Liver (tissue), 9 donors: ENCODE data around the gene CFAP299. TPM values are rescaled to one million over a fixed set of nuclear protein-coding genes. Genes with fewer than 3 reads are reported as not detected.

Source experiments
- DNase-seq: peaks from one replicate; pipeline ENCODE4 v3.0.0-alpha.2; 2017; ENCODE audit warnings: low spot score
- H3K27ac ChIP-seq, 2 donors: one replicate each; pipeline ENCODE4 v1.7.0; 2013; ENCODE audit warnings: inconsistent platforms in 2 of 2, low read length in 2 of 2, control low read depth in 1 of 2, low read depth in 1 of 2, mild to moderate bottlenecking in 1 of 2
- H3K27me3 ChIP-seq, 4 donors: one replicate each; pipeline versions ENCODE4 v1.6.1 to v1.7.0; 2013; ENCODE audit warnings: low read length in 3 of 4, inconsistent platforms in 1 of 4, mild to moderate bottlenecking in 1 of 4, moderate library complexity in 1 of 4; ENCODE audit not compliant: control insufficient read depth in 4 of 4, insufficient read depth in 4 of 4
- H3K36me3 ChIP-seq, 4 donors: one replicate each; pipeline versions ENCODE4 v1.6.1 to v1.7.0; 2013; ENCODE audit warnings: low read length in 3 of 4, mild to moderate bottlenecking in 3 of 4, low read depth in 1 of 4, moderate library complexity in 1 of 4; ENCODE audit not compliant: control insufficient read depth in 4 of 4, insufficient read depth in 3 of 4
- H3K4me1 ChIP-seq, 4 donors: one replicate each; pipeline versions ENCODE4 v1.6.1 to v1.7.0; 2013; ENCODE audit warnings: low read length in 3 of 4, mild to moderate bottlenecking in 3 of 4, moderate library complexity in 1 of 4; ENCODE audit not compliant: control insufficient read depth in 4 of 4, insufficient read depth in 4 of 4
- H3K4me3 ChIP-seq, 3 donors: one replicate each; pipeline versions ENCODE4 v1.6.1 to v1.7.0; 2013; ENCODE audit warnings: low read length in 3 of 3, control low read depth in 1 of 3, low read depth in 1 of 3, mild to moderate bottlenecking in 1 of 3
- H3K9ac ChIP-seq, 2 donors: one replicate each; pipeline ENCODE4 v1.7.0; 2013; ENCODE audit warnings: low read length in 2 of 2, mild to moderate bottlenecking in 2 of 2, moderate library complexity in 2 of 2, control low read depth in 1 of 2, low read depth in 1 of 2
- H3K9me3 ChIP-seq, 4 donors: one replicate each; pipeline versions ENCODE4 v1.6.1 to v1.7.0; 2013; ENCODE audit warnings: low read length in 3 of 4; ENCODE audit not compliant: control insufficient read depth in 4 of 4
- ATF3 ChIP-seq: IDR thresholded peaks from 2 replicates; pipeline ENCODE4 v1.6.1; 2016; ENCODE audit warnings: antibody characterized with exemption
- FOXA2 ChIP-seq: IDR thresholded peaks from 2 replicates; pipeline ENCODE4 v1.6.1; 2016; ENCODE audit warnings: antibody characterized with exemption
- GABPA ChIP-seq, 2 donors: IDR thresholded peaks in 1 of 2; conservative IDR thresholded peaks in 1 of 2; 2 replicates each; pipeline ENCODE4 v1.6.1; 2016; ENCODE audit warnings: antibody characterized with exemption in 2 of 2, mild to moderate bottlenecking in 1 of 2, moderate library complexity in 1 of 2
- HNF4G ChIP-seq: IDR thresholded peaks from 2 replicates; pipeline ENCODE4 v1.6.1; 2016; ENCODE audit warnings: antibody characterized with exemption
- JUND ChIP-seq, 2 donors: IDR thresholded peaks; 2 replicates each; pipeline ENCODE4 v1.6.1; 2016; ENCODE audit warnings: antibody characterized with exemption in 2 of 2
- RXRA ChIP-seq, 2 donors: IDR thresholded peaks; 2 replicates each; pipeline ENCODE4 v1.6.1; 2017 to 2018; ENCODE audit warnings: antibody characterized with exemption in 2 of 2, mild to moderate bottlenecking in 1 of 2
- TAF1 ChIP-seq: conservative IDR thresholded peaks from 2 replicates; pipeline ENCODE4 v1.6.1; 2016; ENCODE audit warnings: antibody characterized with exemption, mild to moderate bottlenecking
- ZBTB33 ChIP-seq: IDR thresholded peaks from 2 replicates; pipeline ENCODE4 v1.6.1; 2016; ENCODE audit warnings: antibody characterized with exemption
- WGBS: extraction: QIAGEN DNeasy Blood & Tissue Kit; methylation state at CpG from one replicate; pipeline ENCODE4 v1.1.7; 2013; 5-methylcytosine and 5-hydroxymethylcytosine counted together
- polyA plus RNA-seq, 2 donors: library from polyadenylated mRNA; stranded (reverse) in 1 of 2; unstranded in 1 of 2; fragments of 200-250 nt in 1 of 2; fragments of >200 nt in 1 of 2; fragmentation: Nextera tagmentation in 1 of 2; extraction: Ambion mirVana in 1 of 2; gene quantifications; one replicate each; pipeline versions ENCODE4 v1.2.1 to v1.2.3, GENCODE V29; 2013 to 2015
- total RNA-seq, 2 donors: library from RNA; depleted of rRNA; stranded (reverse); fragments of >200 nt; gene quantifications; one replicate each; pipeline ENCODE4 v1.2.3, GENCODE V29; 2014
- TF ChIP-seq, protein P1 (sequence below): IDR thresholded peaks from 2 replicates; pipeline ENCODE4 v1.6.1; 2016; ENCODE audit warnings: antibody characterized with exemption, mild to moderate bottlenecking
- TF ChIP-seq, protein P2 (sequence below): IDR thresholded peaks from 2 replicates; pipeline ENCODE4 v1.6.1; 2016; ENCODE audit warnings: antibody characterized with exemption
- donor health status: healthy.
- donor health status: healthy.
- donor health status: healthy.
- donor health status: healthy.
- donor health status: healthy.

Gene CFAP299
- total and polyA plus RNA-seq, 4 donors = not detected

DNA sequence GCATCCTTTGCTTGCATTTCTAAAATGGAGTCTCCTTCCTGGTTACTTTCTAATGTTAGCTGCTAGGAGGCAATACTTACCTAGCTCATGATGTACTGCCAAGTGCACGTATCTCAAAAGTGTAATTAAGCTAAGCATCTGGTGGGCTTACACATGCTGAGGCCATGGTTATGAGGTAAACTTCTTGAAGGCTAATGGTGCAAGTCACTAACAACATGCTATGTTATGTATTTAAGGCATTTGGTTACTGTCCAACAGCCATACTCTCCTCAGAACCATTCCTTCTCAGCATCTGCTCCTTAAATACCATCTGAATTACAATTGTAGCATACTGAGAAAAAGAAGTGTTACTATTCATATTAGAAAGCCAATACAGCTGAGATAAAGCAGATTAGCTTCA, 376.4 kb downstream of the CFAP299 start:
- H3K27ac ChIP-seq = no peak overlapping the region
- H3K9ac ChIP-seq = no peak overlapping the region
- no peaks in the 10 kb centered on the region for H3K4me1 ChIP-seq
- no peaks in the 10 kb centered on the region for H3K27me3 ChIP-seq
- no peaks in the 10 kb centered on the region for H3K36me3 ChIP-seq
- TF ChIP-seq, protein P1, sequence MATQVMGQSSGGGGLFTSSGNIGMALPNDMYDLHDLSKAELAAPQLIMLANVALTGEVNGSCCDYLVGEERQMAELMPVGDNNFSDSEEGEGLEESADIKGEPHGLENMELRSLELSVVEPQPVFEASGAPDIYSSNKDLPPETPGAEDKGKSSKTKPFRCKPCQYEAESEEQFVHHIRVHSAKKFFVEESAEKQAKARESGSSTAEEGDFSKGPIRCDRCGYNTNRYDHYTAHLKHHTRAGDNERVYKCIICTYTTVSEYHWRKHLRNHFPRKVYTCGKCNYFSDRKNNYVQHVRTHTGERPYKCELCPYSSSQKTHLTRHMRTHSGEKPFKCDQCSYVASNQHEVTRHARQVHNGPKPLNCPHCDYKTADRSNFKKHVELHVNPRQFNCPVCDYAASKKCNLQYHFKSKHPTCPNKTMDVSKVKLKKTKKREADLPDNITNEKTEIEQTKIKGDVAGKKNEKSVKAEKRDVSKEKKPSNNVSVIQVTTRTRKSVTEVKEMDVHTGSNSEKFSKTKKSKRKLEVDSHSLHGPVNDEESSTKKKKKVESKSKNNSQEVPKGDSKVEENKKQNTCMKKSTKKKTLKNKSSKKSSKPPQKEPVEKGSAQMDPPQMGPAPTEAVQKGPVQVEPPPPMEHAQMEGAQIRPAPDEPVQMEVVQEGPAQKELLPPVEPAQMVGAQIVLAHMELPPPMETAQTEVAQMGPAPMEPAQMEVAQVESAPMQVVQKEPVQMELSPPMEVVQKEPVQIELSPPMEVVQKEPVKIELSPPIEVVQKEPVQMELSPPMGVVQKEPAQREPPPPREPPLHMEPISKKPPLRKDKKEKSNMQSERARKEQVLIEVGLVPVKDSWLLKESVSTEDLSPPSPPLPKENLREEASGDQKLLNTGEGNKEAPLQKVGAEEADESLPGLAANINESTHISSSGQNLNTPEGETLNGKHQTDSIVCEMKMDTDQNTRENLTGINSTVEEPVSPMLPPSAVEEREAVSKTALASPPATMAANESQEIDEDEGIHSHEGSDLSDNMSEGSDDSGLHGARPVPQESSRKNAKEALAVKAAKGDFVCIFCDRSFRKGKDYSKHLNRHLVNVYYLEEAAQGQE = no peak
- TF ChIP-seq TAF1 = no peak
- WGBS = 80% methylated on average over 1 of the region's 1 CpG
- no peak for DNase-seq
- H3K9me3 ChIP-seq = no peaks in the 10 kb centered on the region
- H3K4me3 ChIP-seq = no peak overlapping the region

DNA sequence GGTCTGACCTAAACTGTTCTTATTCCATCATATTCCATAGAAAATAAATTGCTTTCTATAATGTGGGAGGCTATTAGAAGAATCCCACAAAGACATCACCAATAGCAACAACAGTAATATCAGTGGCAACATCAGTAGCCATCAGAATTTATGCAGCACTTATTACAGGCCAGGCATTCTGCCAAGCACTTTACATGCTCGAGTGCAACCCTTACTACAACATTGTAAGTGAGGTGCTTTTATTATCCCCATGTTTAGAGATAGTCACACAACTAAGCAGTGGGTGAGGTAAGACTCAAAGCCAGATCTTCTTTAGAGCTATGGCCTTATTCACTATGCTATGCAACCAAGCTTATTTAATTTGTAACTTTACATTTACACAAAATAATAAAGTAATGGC, 377.9 kb downstream of the CFAP299 start:
- DNase-seq = no peak
- H3K27me3 ChIP-seq = no peaks in the 10 kb centered on the region
- TF ChIP-seq GABPA (IDR thresholded peaks at IDR 0.05 in 1 of 2, conservative IDR thresholded peaks at IDR 0.05 in 1 of 2) (no peak), FOXA2 (no peak), HNF4G (no peak), RXRA (IDR thresholded peaks at IDR 0.05) (no peak), JUND (IDR thresholded peaks at IDR 0.05) (no peak)
- TF ChIP-seq, protein P2, sequence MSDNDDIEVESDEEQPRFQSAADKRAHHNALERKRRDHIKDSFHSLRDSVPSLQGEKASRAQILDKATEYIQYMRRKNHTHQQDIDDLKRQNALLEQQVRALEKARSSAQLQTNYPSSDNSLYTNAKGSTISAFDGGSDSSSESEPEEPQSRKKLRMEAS = no peak
- no peak overlapping the region for H3K9ac ChIP-seq
- no peaks in the 10 kb centered on the region for H3K4me1 ChIP-seq
- H3K36me3 ChIP-seq = no peaks in the 10 kb centered on the region
- WGBS = 12% methylated on average over 1 of the region's 1 CpG
- H3K9me3 ChIP-seq = no peaks in the 10 kb centered on the region
- H3K4me3 ChIP-seq = no peak overlapping the region
- H3K27ac ChIP-seq = no peak overlapping the region

DNA sequence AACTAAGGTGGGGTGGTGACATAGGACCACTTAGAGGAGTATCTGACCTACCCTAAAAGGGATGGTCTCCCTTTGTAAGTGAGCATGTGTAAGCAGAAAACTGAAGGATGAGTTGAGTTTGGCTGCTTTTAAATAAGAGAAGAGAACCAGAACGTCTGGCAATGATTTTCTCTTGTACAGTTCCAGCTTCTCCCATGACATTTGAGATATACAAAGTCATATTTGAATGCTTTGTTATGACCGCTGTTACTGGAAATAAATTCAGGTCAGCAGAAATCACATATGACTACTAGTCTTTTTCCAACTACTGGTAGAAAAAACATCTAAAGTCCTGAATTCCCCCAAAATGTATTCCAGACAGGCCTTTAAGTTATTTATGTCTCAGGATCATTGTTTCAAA, 381.7 kb downstream of the CFAP299 start:
- H3K9me3 ChIP-seq = peaks cover 0 to 9% (median 2%) of the 10 kb centered on the region in 4 donors
- no peaks in the 10 kb centered on the region for H3K36me3 ChIP-seq
- no peak overlapping the region for H3K27ac ChIP-seq
- no peaks in the 10 kb centered on the region for H3K4me1 ChIP-seq
- H3K27me3 ChIP-seq = no peaks in the 10 kb centered on the region
- H3K4me3 ChIP-seq = no peak overlapping the region
- WGBS = 56% methylated on average over 2 of the region's 2 CpGs
- H3K9ac ChIP-seq = no peak overlapping the region
- TF ChIP-seq RXRA (IDR thresholded peaks at IDR 0.05) (no peak), ATF3 (no peak), TAF1 (no peak), FOXA2 (no peak), ZBTB33 (no peak), GABPA (IDR thresholded peaks at IDR 0.05 in 1 of 2, conservative IDR thresholded peaks at IDR 0.05 in 1 of 2) (no peak)
- no peak for DNase-seq
